Measurements from ENCODE around the gene FCAMR. TPM values are rescaled to one million over a fixed set of nuclear protein-coding genes. Genes with fewer than 3 reads are reported as not detected.

Gene FCAMR
- polyA plus RNA-seq, 3 donors, result not detected

DNA sequence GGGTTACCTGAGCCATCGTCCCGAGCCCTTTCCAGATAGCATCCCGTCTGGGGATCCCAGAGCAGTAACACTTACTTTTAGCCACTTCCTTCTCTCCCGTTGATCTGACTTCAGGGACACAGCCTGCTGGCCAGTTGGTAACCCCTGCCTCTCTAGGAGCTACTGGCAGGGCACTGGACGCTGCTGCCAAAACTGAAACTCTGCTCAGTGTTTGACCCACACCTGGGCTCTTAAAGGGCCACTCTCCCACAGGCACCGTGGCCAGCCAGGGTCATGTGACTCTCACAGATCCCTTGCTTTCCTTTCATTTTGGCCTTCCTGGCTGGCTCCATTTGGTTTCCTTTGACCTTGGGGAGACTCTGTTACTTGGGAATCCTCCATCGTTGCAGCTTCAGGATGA, 24.0 kb downstream of the FCAMR start, which contains the start of gene PIGR:
Gene PIGR (minus strand): TSS at position 206 of the 400 bp plus-strand sequence. CDS start 5,935 bp downstream, outside the sequence.
- Histone ChIP-seq H3K79me2 (ENCODE audit: insufficient read depth, low read length) (no peaks in the 10 kb centered on the region), H3K27ac (ENCODE audit: low read depth in 1 of 2, low read length in 2 of 2) (no peak within 1 kb of the TSS), H3K4me3 (replicated peaks in 1 of 3; ENCODE audit: low read depth in 2 of 3, low read length in 3 of 3) (no peak within 1 kb of the TSS), H3K36me3 (replicated peaks in 1 of 2; ENCODE audit: control insufficient read depth in 1 of 2, insufficient read depth in 2 of 2, low read length in 2 of 2) (no peaks in the 10 kb centered on the region), H3K9ac (ENCODE audit: insufficient read depth, low read length, poor library complexity, severe bottlenecking) (no peak within 1 kb of the TSS), H3K27me3 (ENCODE audit: control insufficient read depth in 2 of 2, insufficient read depth in 2 of 2, low read length in 2 of 2) (peaks cover 0 to 2% of the 10 kb centered on the region in 2 donors), H4K20me1 (ENCODE audit: insufficient read depth, low read length) (no peaks in the 10 kb centered on the region), H3K4me1 (ENCODE audit: control insufficient read depth in 1 of 2, insufficient read depth in 2 of 2, low read length in 2 of 2) (peaks cover 20 to 29% of the 10 kb centered on the region in 2 donors), H3K9me3 (replicated peaks in 1 of 2; ENCODE audit: control insufficient read depth in 1 of 2, insufficient read depth in 1 of 2, low read length in 2 of 2) (no peaks in the 10 kb centered on the region), H3K4me2 (replicated peaks; ENCODE audit: extremely low read depth, low read length, poor library complexity, severe bottlenecking) (no peak within 1 kb of the TSS), H2AFZ (ENCODE audit: insufficient read depth, low read depth, low read length, poor library complexity, severe bottlenecking) (no peak within 1 kb of the TSS)
- Mint-ChIP-seq H3K4me1 (peaks cover 26% of the 10 kb centered on the region), H3K9me3 (peaks cover 0 to 7% (median 0%) of the 10 kb centered on the region in 7 donors), H3K36me3 (peaks cover 0 to 4% of the 10 kb centered on the region in 2 donors), H3K27ac (peak within 1 kb of the TSS in 1 of 7 donors; percentile 55), H3K27me3 (ENCODE audit: low read depth in 3 of 3) (peaks cover 9 to 21% (median 13%) of the 10 kb centered on the region in 3 donors), H3K4me3 (no peak within 1 kb of the TSS)
- WGBS (ENCODE audit: insufficient coverage), result 87% methylated on average over 5 of the region's 7 CpGs
- DNase-seq, result no peak
- intact Hi-C loops (cut with micrococcal nuclease), result no loop called here
- TF ChIP-seq, protein P1, sequence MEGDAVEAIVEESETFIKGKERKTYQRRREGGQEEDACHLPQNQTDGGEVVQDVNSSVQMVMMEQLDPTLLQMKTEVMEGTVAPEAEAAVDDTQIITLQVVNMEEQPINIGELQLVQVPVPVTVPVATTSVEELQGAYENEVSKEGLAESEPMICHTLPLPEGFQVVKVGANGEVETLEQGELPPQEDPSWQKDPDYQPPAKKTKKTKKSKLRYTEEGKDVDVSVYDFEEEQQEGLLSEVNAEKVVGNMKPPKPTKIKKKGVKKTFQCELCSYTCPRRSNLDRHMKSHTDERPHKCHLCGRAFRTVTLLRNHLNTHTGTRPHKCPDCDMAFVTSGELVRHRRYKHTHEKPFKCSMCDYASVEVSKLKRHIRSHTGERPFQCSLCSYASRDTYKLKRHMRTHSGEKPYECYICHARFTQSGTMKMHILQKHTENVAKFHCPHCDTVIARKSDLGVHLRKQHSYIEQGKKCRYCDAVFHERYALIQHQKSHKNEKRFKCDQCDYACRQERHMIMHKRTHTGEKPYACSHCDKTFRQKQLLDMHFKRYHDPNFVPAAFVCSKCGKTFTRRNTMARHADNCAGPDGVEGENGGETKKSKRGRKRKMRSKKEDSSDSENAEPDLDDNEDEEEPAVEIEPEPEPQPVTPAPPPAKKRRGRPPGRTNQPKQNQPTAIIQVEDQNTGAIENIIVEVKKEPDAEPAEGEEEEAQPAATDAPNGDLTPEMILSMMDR (IDR thresholded peaks at IDR 0.05), result no peak

GRCh38 chr1:206945779-206946178, 24.5 kb downstream of the FCAMR start:
- Histone ChIP-seq H3K9ac (ENCODE audit: insufficient read depth, low read length, poor library complexity, severe bottlenecking) (no peak overlapping the region), H3K4me1 (ENCODE audit: control insufficient read depth in 1 of 2, insufficient read depth in 2 of 2, low read length in 2 of 2) (peaks cover 19 to 26% of the 10 kb centered on the region in 2 donors), H4K20me1 (ENCODE audit: insufficient read depth, low read length) (no peaks in the 10 kb centered on the region), H2AFZ (ENCODE audit: insufficient read depth, low read depth, low read length, poor library complexity, severe bottlenecking) (no peak overlapping the region), H3K27ac (ENCODE audit: low read depth in 1 of 2, low read length in 2 of 2) (no peak overlapping the region), H3K4me2 (replicated peaks; ENCODE audit: extremely low read depth, low read length, poor library complexity, severe bottlenecking) (no peak overlapping the region), H3K9me3 (replicated peaks in 1 of 2; ENCODE audit: control insufficient read depth in 1 of 2, insufficient read depth in 1 of 2, low read length in 2 of 2) (no peaks in the 10 kb centered on the region), H3K36me3 (replicated peaks in 1 of 2; ENCODE audit: control insufficient read depth in 1 of 2, insufficient read depth in 2 of 2, low read length in 2 of 2) (no peaks in the 10 kb centered on the region), H3K79me2 (ENCODE audit: insufficient read depth, low read length) (no peaks in the 10 kb centered on the region), H3K27me3 (ENCODE audit: control insufficient read depth in 2 of 2, insufficient read depth in 2 of 2, low read length in 2 of 2) (peaks cover 0 to 2% of the 10 kb centered on the region in 2 donors), H3K4me3 (replicated peaks in 1 of 3; ENCODE audit: low read depth in 2 of 3, low read length in 3 of 3) (no peak overlapping the region)
- WGBS (ENCODE audit: insufficient coverage), result 100% methylated on average over 1 of the region's 4 CpGs
- Mint-ChIP-seq H3K4me1 (peaks cover 22% of the 10 kb centered on the region), H3K27me3 (ENCODE audit: low read depth in 3 of 3) (peaks cover 9 to 21% (median 13%) of the 10 kb centered on the region in 3 donors), H3K9me3 (peaks cover 0 to 7% (median 0%) of the 10 kb centered on the region in 7 donors), H3K4me3 (no peak overlapping the region), H3K36me3 (peaks cover 0 to 4% of the 10 kb centered on the region in 2 donors), H3K27ac (no peak overlapping the region)
- no peak for DNase-seq
- TF ChIP-seq, protein P1 (IDR thresholded peaks at IDR 0.05), result no peak
- intact Hi-C loops (cut with micrococcal nuclease), result no loop called here

Measured in CD14-positive monocyte (primary cell).